Esophagus squamous epithelium (tissue), 5 donors: ENCODE measurements around the gene ACTL6A. TPM values are rescaled to one million over a fixed set of nuclear protein-coding genes. Genes with fewer than 3 reads are reported as not detected.
"Not testable (repeated sequence)": the region's sequence is repeated elsewhere in the genome, so short reads cannot be mapped to it uniquely, and the experiment has no call there.

Source experiments
- DNase-seq: peaks from one replicate; lab custom pipeline; 2025; lab: John Stamatoyannopoulos, UW
- H3K27ac ChIP-seq, 4 donors: fragments of 200-600 bp; sonication (generic); one replicate each; pipeline ENCODE4 v1.5.1; 2016 to 2019; ENCODE audit warnings: mild to moderate bottlenecking in 1 of 4
- H3K27me3 ChIP-seq, 4 donors: fragments of 200-600 bp; sonication (generic); 1 replicate in 3 of 4; 2 replicates in 1 of 4; pipeline versions ENCODE4 v1.5.1 to v1.6.0; 2017 to 2021; ENCODE audit warnings: antibody characterized with exemption in 1 of 4
- H3K36me3 ChIP-seq, 3 donors: fragments of 200-600 bp; sonication (generic); one replicate each; pipeline ENCODE4 v1.5.1; 2016 to 2019
- H3K4me1 ChIP-seq, 3 donors: fragments of 200-600 bp; sonication (generic); one replicate each; pipeline ENCODE4 v1.5.1; 2017 to 2019
- H3K4me3 ChIP-seq, 4 donors: fragments of 200-600 bp; sonication (generic); 1 replicate in 3 of 4; 2 replicates in 1 of 4; pipeline ENCODE4 v1.5.1; 2016 to 2019; ENCODE audit warnings: mild to moderate bottlenecking in 2 of 4, moderate library complexity in 1 of 4
- H3K9me3 ChIP-seq, 3 donors: fragments of 200-600 bp; sonication (generic); one replicate each; pipeline ENCODE4 v1.5.1; 2016 to 2019
- POLR2A ChIP-seq, 4 donors: fragments of 450-650 bp; IDR thresholded peaks; one replicate each; pipeline ENCODE4 v1.6.1; 2017; ENCODE audit warnings: antibody characterized with exemption in 4 of 4, mild to moderate bottlenecking in 4 of 4, moderate library complexity in 3 of 4
- WGBS, 2 donors: methylation state at CpG; one replicate each; pipeline ENCODE4 v1.1.5; 2018; 5-methylcytosine and 5-hydroxymethylcytosine counted together
- intact Hi-C: fragments of 100-400 bp; cut with DNase I; formaldehyde crosslinking; loops from one replicate; pipeline ENCODE4 v1.15.0; 2022
- total RNA-seq, 4 donors: library from RNA; depleted of rRNA; stranded (reverse); fragments of >200 nt; gene quantifications; one replicate each; pipeline ENCODE4 v1.1.0, GENCODE V29; 2016
- TF ChIP-seq, protein P1 (sequence below), 6 experiments: fragments of 450-650 bp in 4 of 6; fragments of 200-600 bp in 2 of 6; sonication (generic) in 2 of 6; IDR thresholded peaks; one replicate each; pipeline ENCODE4 v1.5.1; 2016 to 2019; ENCODE audit warnings: antibody characterized with exemption in 6 of 6, mild to moderate bottlenecking in 4 of 6, moderate library complexity in 4 of 6
- donor health status: DM: yes; HTN: yes; CAD: no.

Gene ACTL6A
- 10 to 100 TPM; 51.5 to 95.4 (median 63.5) TPM for total RNA-seq

DNA sequence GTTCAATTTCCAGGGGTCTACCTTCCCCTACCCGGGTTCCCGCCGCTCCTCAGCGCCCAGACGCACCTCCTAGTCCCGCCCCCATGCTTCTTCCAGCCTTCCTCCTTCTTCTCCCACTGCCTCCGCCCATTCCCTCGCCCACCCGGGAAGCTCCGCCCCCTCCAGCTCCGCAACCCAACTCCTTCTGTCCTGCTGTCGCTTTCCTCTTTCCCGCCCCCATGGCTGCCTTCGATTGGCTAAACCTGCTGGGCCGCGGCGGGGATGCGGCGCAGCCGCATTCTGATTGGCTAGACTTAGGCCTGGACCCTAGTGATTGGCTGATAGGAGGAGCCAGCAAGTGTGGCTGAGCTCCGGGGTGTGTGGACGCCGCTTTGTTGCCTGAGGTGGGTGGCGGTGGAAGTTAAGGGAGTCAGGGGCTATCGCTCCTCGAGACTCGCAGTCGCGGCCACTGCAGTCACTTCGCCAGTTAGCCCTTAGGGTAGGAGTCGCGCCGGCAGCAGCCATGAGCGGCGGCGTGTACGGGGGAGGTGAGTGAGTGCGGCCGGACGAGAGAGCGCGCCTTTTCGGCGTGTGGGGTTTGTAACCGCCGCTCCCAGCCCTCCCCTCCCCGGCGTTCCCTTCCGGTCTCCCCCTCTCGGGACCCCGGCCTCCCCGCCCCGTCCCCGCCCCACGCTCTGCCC, at the start of gene ACTL6A:
Gene ACTL6A (plus strand): TSS at position 336 of the 680 bp plus-strand sequence. CDS start 167 bp downstream, at position 503.
- H3K9me3 ChIP-seq: no peaks in the 10 kb centered on the region
- H3K36me3 ChIP-seq: no peaks in the 10 kb centered on the region
- H3K4me1 ChIP-seq: peaks cover 8 to 25% (median 10%) of the 10 kb centered on the region in 3 donors
- peak within 1 kb of the TSS; percentile 84 to 98 (median 94) for H3K4me3 ChIP-seq
- peak; percentile 96 for DNase-seq
- TF ChIP-seq, protein P1, sequence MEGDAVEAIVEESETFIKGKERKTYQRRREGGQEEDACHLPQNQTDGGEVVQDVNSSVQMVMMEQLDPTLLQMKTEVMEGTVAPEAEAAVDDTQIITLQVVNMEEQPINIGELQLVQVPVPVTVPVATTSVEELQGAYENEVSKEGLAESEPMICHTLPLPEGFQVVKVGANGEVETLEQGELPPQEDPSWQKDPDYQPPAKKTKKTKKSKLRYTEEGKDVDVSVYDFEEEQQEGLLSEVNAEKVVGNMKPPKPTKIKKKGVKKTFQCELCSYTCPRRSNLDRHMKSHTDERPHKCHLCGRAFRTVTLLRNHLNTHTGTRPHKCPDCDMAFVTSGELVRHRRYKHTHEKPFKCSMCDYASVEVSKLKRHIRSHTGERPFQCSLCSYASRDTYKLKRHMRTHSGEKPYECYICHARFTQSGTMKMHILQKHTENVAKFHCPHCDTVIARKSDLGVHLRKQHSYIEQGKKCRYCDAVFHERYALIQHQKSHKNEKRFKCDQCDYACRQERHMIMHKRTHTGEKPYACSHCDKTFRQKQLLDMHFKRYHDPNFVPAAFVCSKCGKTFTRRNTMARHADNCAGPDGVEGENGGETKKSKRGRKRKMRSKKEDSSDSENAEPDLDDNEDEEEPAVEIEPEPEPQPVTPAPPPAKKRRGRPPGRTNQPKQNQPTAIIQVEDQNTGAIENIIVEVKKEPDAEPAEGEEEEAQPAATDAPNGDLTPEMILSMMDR (IDR thresholded peaks at IDR 0.05): no peak
- TF ChIP-seq POLR2A (IDR thresholded peaks at IDR 0.05): peak in 3 of 4 donors; percentile 36 to 71 (median 49)
- no peaks in the 10 kb centered on the region for H3K27me3 ChIP-seq
- intact Hi-C loops: loop anchor here (10.0 kb wide), 1 partner anchor 218 kb away; the partner anchor contains the start of gene MFN1
- WGBS, 2 donors: 0 to 1% methylated on average over 17 to 33 of the region's 55 CpGs
- peak within 1 kb of the TSS; percentile 90 to 96 (median 94) for H3K27ac ChIP-seq

DNA sequence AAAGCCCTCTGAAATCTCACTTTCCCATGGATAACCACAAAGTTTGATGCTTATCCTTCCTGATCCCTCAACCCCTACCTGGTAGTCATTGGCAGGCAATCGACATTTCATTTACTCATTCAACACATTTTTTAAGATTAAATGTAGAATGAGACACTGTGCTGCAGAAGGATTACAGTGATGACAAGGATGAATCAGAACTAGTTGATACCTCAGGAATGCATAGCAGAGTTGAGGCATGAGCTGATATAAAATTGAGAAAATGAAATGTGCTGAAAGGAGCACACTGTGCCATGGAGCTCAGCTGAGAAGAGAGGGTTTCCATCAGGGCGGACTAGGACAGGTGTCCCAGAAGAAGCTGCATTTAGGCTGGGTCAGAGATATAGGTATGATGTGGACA, 48.9 kb upstream of the ACTL6A start:
- intact Hi-C loops: no loop called here
- H3K36me3 ChIP-seq: no peaks in the 10 kb centered on the region
- 82 to 91% methylated on average over 2 of the region's 2 CpGs for WGBS, 2 donors
- H3K27ac ChIP-seq: no peak overlapping the region
- TF ChIP-seq, protein P1 (IDR thresholded peaks at IDR 0.05): no peak
- TF ChIP-seq POLR2A (IDR thresholded peaks at IDR 0.05): no peak
- no peaks in the 10 kb centered on the region for H3K9me3 ChIP-seq
- DNase-seq: no peak
- H3K4me3 ChIP-seq: no peak overlapping the region
- peaks cover 0 to 6% (median 0%) of the 10 kb centered on the region in 3 donors for H3K4me1 ChIP-seq
- H3K27me3 ChIP-seq: no peaks in the 10 kb centered on the region

DNA sequence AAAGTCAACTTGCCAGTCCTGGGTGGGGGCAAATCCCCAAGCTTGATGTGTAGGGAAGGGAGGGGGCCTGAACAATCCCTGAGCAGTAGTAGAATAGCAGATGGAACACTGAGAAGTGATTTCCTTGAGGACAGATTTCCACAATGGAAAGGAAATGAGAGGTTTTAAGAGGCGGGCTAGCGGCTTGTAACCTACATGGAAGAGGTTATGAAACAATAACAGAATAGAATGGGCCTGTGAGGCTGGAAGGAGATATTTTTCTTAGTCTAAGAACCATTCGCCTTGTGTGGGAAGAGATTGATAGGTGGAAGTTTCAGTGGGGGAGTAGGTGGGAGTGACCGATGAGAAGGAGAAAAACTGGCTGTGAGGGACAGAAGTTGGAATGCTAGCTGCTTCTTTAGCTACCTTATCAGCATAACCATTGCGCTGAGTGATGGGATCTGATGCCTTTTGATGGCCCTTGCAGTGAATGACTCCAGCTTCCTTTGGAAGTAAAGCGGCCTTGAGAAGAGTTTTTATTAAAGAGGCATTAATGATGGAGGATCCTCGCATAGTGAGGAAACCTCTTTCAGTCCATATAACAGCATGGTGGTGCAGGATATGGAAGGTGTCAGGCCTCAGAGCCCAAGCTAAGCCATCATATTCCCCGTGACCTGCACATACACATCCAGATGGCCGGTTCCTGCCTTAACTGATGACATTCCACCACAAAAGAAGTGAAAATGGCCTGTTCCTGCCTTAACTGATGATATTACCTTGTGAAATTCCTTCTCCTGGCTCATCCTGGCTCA, 46.1 kb upstream of the ACTL6A start:
- intact Hi-C loops, H3K27ac ChIP-seq, H3K36me3 ChIP-seq, H3K9me3 ChIP-seq, H3K27me3 ChIP-seq, H3K4me3 ChIP-seq, DNase-seq, H3K4me1 ChIP-seq: not testable (repeated sequence)
- 90 to 91% methylated on average over 9 of the region's 9 CpGs for WGBS, 2 donors

DNA sequence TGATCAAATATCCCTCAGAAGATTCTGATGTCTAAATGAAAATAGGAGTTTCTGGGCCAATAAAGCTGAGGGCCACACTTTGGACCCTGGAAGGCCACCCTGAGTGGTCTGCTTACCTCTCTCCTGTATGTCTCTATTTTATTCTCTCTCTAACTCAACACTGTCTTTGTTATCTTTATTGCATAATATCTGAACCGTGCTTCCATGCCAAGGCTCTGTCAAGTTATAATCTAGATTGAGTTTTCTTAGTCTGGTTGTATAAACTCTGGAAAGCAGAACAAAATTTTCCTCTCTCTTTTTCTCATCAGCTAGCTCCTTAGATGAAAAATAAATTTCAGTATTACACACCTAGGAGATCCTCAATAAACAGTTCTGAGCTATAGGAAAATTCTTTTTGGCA, 36.2 kb upstream of the ACTL6A start:
- WGBS, 2 donors: 0 to 5% methylated on average over 1 of the region's 1 CpG

DNA sequence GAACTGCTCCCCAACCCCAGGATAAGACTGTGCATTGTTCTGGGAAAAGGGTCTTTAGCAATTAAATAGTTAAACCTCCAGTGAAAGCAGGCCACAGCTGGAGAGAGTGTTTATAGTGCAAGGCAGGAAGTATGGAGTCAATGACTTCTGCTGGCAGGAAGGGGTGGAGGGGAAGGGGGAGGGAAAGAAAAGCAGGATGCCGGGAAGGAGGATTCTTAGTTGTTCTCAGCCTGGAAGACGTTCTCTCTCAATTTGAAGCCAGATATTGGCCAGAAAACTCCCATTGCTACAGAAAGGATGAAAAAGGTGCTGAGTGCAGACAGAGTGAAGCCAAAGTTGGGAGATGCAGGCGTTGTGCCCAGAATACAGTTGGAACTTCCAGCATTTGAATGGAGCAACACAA, 35.7 kb upstream of the ACTL6A start:
- no peaks in the 10 kb centered on the region for H3K27me3 ChIP-seq
- no peak for DNase-seq
- intact Hi-C loops: no loop called here
- H3K4me3 ChIP-seq: peak overlapping the region in 1 of 4 donors; percentile 10
- TF ChIP-seq, protein P1 (IDR thresholded peaks at IDR 0.05): no peak
- no peak for TF ChIP-seq POLR2A (IDR thresholded peaks at IDR 0.05)
- no peaks in the 10 kb centered on the region for H3K9me3 ChIP-seq
- H3K36me3 ChIP-seq: no peaks in the 10 kb centered on the region
- peaks cover 0 to 22% (median 12%) of the 10 kb centered on the region in 3 donors for H3K4me1 ChIP-seq
- 2 to 16% methylated on average over 3 of the region's 3 CpGs for WGBS, 2 donors
- peak overlapping the region in 3 of 4 donors; percentile 45 to 68 (median 63) for H3K27ac ChIP-seq

More for the DNA sequence above, 36.2 kb upstream of the ACTL6A start:
- DNase-seq: no peak
- H3K4me3 ChIP-seq: no peak overlapping the region
- TF ChIP-seq POLR2A (IDR thresholded peaks at IDR 0.05): no peak
- TF ChIP-seq, protein P1 (IDR thresholded peaks at IDR 0.05): no peak
- intact Hi-C loops: no loop called here
- peaks cover 0 to 22% (median 12%) of the 10 kb centered on the region in 3 donors for H3K4me1 ChIP-seq
- H3K27ac ChIP-seq: peak overlapping the region in 3 of 4 donors; percentile 45 to 68 (median 63)
- no peaks in the 10 kb centered on the region for H3K36me3 ChIP-seq
- H3K9me3 ChIP-seq: no peaks in the 10 kb centered on the region
- H3K27me3 ChIP-seq: no peaks in the 10 kb centered on the region
